Rectal smooth muscle tissue (tissue), 1 donor: ENCODE measurements around the gene CDK5RAP1.

Experiments
- H3K27ac ChIP-seq: one replicate; pipeline ENCODE4 v1.7.0; 2013; ENCODE audit warnings: low read depth, low read length, inconsistent platforms
- H3K27me3 ChIP-seq: one replicate; pipeline ENCODE4 v1.7.0; 2013; ENCODE audit warnings: low read length; ENCODE audit not compliant: control insufficient read depth, insufficient read depth
- H3K36me3 ChIP-seq: one replicate; pipeline ENCODE4 v1.7.0; 2013; ENCODE audit warnings: low read length; ENCODE audit not compliant: control insufficient read depth, insufficient read depth
- H3K4me1 ChIP-seq: one replicate; pipeline ENCODE4 v1.7.0; 2013; ENCODE audit warnings: low read length; ENCODE audit not compliant: control insufficient read depth, insufficient read depth
- H3K4me3 ChIP-seq: one replicate; pipeline ENCODE4 v1.7.0; 2013; ENCODE audit warnings: low read length
- H3K9ac ChIP-seq: one replicate; pipeline ENCODE4 v1.7.0; 2013; ENCODE audit warnings: low read length

The CDK5RAP1 gene

DNA sequence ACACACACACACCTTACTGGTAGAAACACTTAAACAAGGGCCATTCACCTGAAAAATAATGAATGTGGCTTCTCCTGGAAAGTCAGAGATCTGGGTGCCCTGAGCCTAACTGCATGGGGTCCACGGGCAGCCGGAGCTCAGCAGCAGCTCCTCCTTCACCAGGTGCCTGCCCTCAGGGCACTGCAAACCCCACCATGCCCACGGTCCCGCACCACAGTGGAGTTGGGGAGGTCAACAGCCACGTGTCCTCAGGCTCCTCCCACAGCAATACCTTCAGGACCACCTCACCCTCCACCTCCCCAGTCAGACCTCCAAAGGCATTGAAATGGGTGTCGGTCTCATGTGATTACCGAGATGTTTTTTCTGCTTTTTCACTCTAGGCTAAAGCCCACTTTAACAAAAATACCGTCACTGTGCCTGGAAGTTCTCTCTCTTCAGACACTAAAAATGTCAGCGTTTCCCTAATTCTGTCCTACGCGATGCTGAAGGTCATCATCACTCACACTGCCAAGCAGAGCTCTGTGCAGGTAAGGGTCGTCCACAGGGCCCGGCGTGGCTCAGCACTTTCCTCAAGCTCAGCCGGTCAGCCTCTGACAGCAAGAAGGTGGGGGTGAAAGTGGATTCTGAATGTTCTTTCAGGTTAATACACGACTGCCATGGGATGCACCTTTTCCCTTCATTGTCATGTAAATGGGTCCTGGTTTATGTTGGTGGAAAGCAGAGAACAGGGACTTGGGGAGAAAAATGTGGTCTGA, 48.9 kb downstream of the CDK5RAP1 start:
- H3K36me3 ChIP-seq, result peaks cover 6% of the 10 kb centered on the region
- H3K4me3 ChIP-seq, result no peak overlapping the region
- H3K9ac ChIP-seq, result no peak overlapping the region

DNA sequence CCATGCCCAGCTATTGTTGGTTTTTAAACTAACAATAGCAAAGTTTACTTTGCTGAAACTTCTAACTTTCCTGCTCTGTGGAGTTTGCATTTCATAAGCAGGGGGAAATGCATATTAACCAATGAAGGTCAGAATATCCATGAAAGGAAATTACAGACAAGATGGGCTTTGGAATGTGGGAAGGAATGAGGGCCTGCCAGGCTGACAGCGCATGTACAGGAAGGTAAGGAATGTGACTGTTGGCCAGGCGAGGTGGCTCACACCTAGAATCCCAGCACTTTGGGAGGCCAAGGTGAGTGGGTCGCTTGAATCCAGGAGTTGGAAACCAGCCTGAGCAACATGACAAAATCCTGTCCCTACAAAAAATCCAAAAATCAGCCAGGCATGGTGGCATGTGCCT, 49.6 kb downstream of the CDK5RAP1 start:
- Histone ChIP-seq H3K27me3 (no peaks in the 10 kb centered on the region), H3K4me3 (no peak overlapping the region), H3K9ac (no peak overlapping the region), H3K4me1 (no peaks in the 10 kb centered on the region), H3K27ac (no peak overlapping the region), H3K36me3 (peaks cover 6% of the 10 kb centered on the region)

More for the DNA sequence above, 48.9 kb downstream of the CDK5RAP1 start:
- H3K27me3 ChIP-seq, result no peaks in the 10 kb centered on the region
- no peaks in the 10 kb centered on the region for H3K4me1 ChIP-seq
- H3K27ac ChIP-seq, result no peak overlapping the region

DNA sequence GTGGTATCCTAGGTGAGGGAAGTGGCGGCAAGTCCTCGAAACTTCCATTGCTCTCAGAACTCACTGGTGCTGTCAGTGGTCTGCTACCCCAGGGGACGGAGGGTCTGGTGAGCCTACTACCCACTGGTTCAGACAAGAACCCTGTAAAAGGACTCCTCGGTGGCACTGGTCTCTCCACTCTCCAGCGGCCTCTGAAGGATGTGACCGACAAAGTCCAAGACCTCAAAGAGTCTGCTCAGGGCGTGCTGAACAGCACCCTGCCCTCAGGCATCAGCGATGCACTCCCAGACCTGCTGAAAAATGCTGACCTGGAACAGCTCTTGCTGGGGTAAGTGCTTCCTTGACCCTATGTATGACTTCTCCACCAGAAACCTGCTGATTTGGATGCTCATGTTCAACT, 51.8 kb downstream of the CDK5RAP1 start:
- no peak overlapping the region for H3K9ac ChIP-seq
- no peaks in the 10 kb centered on the region for H3K27me3 ChIP-seq
- no peak overlapping the region for H3K27ac ChIP-seq
- no peak overlapping the region for H3K4me3 ChIP-seq
- H3K4me1 ChIP-seq, result no peaks in the 10 kb centered on the region
- H3K36me3 ChIP-seq, result peaks cover 6% of the 10 kb centered on the region

DNA sequence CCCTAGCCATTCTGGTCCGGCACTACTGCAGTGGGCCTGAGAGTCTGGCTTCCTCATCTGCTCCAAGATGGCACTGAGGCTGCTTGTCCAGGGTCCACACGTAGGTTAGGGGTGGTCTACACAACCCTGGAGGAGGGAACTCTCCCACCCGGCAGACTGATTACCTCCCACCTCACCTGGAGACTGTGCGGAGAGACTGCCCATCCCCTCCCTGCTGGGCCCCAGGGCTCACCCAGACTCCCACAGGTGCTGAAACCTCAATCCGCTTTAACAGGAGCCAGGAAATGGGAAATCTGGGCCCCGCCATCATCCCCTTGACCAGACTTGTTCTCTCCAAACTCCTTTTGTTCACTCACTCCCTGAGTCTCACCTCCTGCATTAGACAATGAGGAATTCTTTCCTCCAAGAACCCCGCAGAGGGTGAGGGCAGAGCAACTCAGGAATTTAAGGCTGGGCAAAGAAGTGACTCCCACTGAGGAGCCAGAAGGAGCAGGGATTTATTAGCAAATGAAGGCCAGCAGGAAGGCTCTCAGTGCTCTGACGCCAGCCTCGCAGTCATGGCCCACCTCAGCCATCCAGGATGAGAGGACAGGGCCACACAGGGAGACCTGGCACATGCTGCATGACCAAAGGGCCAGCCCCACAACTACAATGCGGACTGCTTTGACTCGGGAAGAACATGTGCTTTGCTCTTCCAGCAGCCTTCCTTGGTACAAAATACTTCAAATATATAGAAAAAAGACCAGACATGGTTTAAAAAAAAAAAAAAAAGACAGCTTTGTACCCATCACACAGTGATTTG, 53.0 kb downstream of the CDK5RAP1 start:
- H3K27me3 ChIP-seq, result no peaks in the 10 kb centered on the region
- H3K4me3 ChIP-seq, result no peak overlapping the region
- no peak overlapping the region for H3K9ac ChIP-seq
- no peak overlapping the region for H3K27ac ChIP-seq
- peaks cover 4% of the 10 kb centered on the region for H3K36me3 ChIP-seq
- no peaks in the 10 kb centered on the region for H3K4me1 ChIP-seq

DNA sequence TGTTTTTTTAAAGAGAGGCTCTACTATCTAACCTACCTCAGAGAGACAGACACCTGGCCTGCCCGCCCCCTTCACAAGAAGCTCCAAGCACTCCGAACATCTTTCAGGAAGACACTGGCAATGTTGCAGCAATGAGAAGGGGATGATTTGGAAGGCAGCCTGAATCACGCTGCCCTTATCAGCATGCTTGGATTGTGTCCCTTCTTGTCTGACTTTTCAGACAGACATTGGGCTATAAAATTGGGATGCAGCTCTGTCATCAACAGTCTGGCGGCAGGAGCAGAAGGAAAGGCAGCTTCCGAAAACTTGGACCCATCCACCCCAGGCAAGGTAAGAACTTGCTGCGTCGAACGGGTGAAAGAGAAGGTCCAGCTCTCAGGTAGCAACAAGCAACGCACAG, 56.0 kb downstream of the CDK5RAP1 start:
- no peak overlapping the region for H3K27ac ChIP-seq
- H3K27me3 ChIP-seq, result no peaks in the 10 kb centered on the region
- no peak overlapping the region for H3K9ac ChIP-seq
- H3K36me3 ChIP-seq, result peaks cover 4% of the 10 kb centered on the region
- no peak overlapping the region for H3K4me3 ChIP-seq
- no peaks in the 10 kb centered on the region for H3K4me1 ChIP-seq

DNA sequence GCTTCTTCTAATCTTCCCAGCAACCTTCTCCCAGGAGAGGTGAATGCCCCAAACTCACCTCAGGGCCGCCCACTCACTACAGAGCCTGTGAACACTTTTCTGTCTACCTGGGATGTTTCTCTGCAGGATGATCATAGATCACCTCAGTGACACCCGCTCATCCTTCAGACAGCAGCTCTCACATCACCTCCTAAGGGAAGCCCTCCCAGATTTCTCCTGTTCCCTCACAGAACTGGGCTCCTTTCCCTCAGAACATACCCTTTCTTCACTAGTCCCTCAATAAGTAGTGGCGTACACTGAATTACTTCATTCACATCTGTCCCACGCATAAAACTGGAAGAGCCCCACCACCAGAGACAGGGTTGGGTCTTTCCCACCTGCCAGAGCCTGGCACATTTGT, 57.8 kb downstream of the CDK5RAP1 start:
- no peaks in the 10 kb centered on the region for H3K36me3 ChIP-seq
- H3K27ac ChIP-seq, result no peak overlapping the region
- H3K9ac ChIP-seq, result no peak overlapping the region

DNA sequence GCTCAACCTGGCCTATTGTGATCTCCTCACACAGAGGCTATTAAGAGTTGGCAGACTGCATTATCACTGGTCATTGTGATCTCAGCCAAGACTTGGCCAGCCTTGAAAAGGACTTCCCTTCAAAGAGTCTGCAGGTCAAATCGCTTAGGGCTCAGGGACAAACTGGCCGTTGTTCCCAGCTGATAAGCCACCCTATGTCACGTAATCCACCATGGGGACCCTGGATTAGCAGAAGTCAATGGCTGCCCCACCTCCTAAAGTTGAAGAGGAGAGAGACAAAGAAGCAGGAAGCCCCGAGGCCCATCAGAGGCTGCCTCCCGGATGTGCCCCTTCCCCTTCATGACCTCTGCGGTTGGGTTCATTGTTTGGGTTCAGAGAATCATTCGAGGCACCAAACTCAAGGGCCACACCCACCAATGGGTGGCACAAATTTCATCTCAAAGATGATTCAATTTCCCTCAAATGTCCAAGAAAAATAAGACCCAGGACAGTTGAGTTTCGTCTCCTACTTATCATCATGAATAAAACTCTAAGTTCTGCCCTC, 61.7 kb downstream of the CDK5RAP1 start:
- Histone ChIP-seq H3K4me1 (no peaks in the 10 kb centered on the region), H3K9ac (no peak overlapping the region), H3K36me3 (no peaks in the 10 kb centered on the region), H3K4me3 (no peak overlapping the region), H3K27me3 (no peaks in the 10 kb centered on the region), H3K27ac (no peak overlapping the region)

More for the DNA sequence above, 57.8 kb downstream of the CDK5RAP1 start:
- Histone ChIP-seq H3K27me3 (no peaks in the 10 kb centered on the region), H3K4me3 (no peak overlapping the region), H3K4me1 (no peaks in the 10 kb centered on the region)

DNA sequence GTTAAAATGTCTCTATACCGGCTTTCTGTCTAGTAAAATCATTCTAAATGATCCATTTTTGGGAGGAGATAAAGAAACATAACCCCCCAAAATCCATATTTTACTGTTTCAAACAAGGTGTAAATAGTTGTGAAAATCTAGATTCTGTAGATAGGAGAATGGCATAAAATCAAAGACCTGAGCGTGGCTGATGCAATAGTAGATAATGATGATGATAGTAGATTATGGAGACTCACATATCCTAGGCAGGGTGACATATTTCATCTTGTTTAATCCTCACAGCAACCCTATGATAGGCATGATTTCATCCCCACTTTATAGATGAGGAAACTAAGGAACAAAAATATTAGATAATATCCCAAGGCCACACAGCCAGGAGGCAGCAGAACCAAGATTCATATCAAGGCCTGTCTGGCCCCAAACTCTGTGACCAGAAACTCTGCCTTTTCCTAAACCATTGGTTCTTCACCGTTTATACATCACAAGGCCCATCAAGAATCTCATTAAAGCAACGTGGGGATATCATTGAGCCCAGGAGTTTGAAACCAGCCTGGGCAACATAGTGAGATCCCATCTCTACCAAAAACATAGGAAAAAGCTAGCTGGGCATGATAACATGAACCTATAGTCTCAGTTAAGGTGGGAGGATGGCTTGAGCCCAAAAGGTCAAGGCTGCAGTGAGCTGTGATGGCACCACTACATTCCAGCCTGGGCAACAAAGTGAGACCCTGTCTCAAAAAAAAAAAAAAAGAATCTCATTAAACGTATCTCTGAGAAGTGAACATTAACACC, 62.7 kb downstream of the CDK5RAP1 start:
- no peak overlapping the region for H3K9ac ChIP-seq
- no peak overlapping the region for H3K4me3 ChIP-seq
- H3K27ac ChIP-seq, result no peak overlapping the region
- no peaks in the 10 kb centered on the region for H3K27me3 ChIP-seq
- H3K4me1 ChIP-seq, result no peaks in the 10 kb centered on the region
- no peaks in the 10 kb centered on the region for H3K36me3 ChIP-seq

DNA sequence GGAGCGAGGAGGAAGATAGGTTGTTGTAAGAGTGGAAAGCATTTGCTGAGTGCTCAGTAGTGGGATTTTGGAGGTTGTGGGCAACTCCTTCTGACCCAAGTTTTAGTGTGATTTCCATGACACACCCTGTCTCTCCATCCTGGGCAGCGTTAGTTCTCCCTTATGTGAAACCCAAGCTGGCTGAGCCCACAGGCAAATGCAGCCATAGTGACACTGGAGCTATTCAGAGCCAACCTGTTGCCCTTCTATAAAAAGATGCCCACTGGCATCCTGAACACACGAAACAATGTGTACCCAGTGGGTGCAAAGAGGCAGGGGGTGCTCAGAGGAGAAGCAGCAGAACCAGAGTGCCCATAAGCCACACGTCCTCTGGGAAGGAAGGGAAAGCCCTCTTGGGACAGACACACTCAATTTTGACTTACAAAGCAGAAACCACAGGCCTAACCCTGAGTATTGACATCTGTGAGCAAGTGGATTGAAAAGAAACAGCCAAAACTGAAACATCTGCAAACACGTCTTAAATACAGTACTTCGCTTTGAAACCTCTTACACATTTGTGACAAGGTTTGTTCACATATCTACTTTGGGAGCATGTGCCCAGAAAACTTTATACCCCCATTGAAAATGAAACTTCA, 63.7 kb downstream of the CDK5RAP1 start:
- H3K36me3 ChIP-seq, result no peaks in the 10 kb centered on the region
- H3K27ac ChIP-seq, result no peak overlapping the region
- H3K27me3 ChIP-seq, result no peaks in the 10 kb centered on the region
- no peak overlapping the region for H3K4me3 ChIP-seq
- no peak overlapping the region for H3K9ac ChIP-seq
- H3K4me1 ChIP-seq, result no peaks in the 10 kb centered on the region

DNA sequence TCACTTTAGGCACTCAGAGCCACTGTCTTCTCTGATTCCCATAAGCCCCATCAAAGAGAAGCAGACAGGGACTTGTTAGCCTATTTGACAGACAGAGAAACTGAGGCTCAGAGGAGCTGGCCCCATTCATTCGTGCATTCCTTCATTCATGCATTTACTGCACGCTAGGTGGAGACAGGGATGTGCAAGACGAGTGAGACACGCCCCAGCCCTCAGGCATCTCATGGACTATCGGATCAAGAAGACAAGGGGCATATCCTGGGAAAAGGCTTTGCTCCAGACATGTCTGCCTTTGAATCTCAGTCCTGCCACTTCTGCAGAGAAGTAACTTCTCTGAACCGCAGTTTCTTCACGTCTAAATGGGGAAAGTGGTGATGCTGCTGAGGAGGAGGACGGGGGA, 64.2 kb downstream of the CDK5RAP1 start:
- no peaks in the 10 kb centered on the region for H3K4me1 ChIP-seq
- H3K36me3 ChIP-seq, result no peaks in the 10 kb centered on the region
- no peak overlapping the region for H3K4me3 ChIP-seq
- no peak overlapping the region for H3K27ac ChIP-seq
- H3K27me3 ChIP-seq, result no peaks in the 10 kb centered on the region
- H3K9ac ChIP-seq, result no peak overlapping the region

DNA sequence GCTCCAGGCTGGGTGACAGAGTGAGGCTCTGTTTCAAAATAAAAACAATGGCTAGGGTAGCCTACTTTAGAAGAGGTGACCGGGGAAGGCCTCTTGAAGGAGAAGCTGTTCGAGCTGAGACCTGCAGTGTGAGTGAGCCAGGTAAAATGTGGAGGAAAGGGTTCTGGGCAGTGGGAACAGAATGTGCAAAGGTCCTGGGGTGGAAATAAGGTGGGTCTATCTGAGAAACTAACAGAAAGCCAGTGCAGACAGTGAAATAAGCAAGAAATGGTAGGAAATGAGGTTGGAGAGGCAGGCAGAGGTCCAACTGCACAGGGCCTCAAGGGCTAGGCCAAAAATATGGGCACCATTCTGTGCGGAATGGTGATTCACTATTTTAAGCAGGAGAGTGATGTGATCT, 64.9 kb downstream of the CDK5RAP1 start:
- no peak overlapping the region for H3K9ac ChIP-seq
- no peaks in the 10 kb centered on the region for H3K4me1 ChIP-seq
- H3K27ac ChIP-seq, result no peak overlapping the region
- no peaks in the 10 kb centered on the region for H3K36me3 ChIP-seq
- H3K27me3 ChIP-seq, result no peaks in the 10 kb centered on the region
- H3K4me3 ChIP-seq, result no peak overlapping the region

DNA sequence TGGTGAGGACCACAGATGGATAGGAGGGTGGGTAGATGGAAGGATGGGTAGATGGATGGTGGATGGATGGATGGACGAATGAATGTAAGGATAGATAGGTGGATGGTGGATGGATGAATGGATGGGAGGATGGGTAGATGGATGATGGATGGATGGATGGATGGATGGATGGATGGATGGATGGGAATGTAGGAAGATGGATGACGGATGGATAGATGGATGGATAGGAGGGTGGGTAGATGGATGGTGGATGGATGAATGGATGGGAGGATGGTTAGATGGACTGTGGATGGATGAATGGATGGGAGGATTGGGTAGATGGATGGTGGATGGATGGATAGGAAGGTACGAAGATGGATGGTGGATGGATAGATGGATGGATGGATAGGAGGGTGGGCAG, 67.2 kb downstream of the CDK5RAP1 start:
- no peak overlapping the region for H3K4me3 ChIP-seq
- H3K4me1 ChIP-seq, result no peaks in the 10 kb centered on the region
- no peaks in the 10 kb centered on the region for H3K36me3 ChIP-seq
- H3K9ac ChIP-seq, result no peak overlapping the region
- H3K27me3 ChIP-seq, result no peaks in the 10 kb centered on the region
- no peak overlapping the region for H3K27ac ChIP-seq
